Keratinocyte (primary cell): Measurements from ENCODE around the gene SS18. TPM values are rescaled to one million over a fixed set of nuclear protein-coding genes. Genes with fewer than 3 reads are reported as not detected.
"Not testable (repeated sequence)": the region's sequence is repeated elsewhere in the genome, so short reads cannot be mapped to it uniquely, and the experiment has no call there.

ENCODE experiments used
- DNase-seq: peaks from one replicate; pipeline ENCODE4 v3.0.0-alpha.2; 2011; ENCODE audit warnings: low read depth, missing footprints, low spot score
- FAIRE-seq: peaks from 2 replicates; lab custom pipeline; 2011; peaks lifted over from hg19 to GRCh38; lab: Jason Lieb, UNC
- H2AFZ ChIP-seq: 2 replicates; pipeline ENCODE4 v1.6.0; 2012; ENCODE audit warnings: low read length, control low read depth, inconsistent platforms; ENCODE audit not compliant: control insufficient read depth
- H3K27ac ChIP-seq: 2 replicates; pipeline ENCODE4 v1.5.1; 2011; ENCODE audit warnings: low read length; ENCODE audit not compliant: control insufficient read depth, insufficient read depth
- H3K27me3 ChIP-seq: 3 replicates; pipeline ENCODE4 v1.6.0; 2011; ENCODE audit warnings: low read length; ENCODE audit not compliant: control insufficient read depth, insufficient read depth; ENCODE audit errors: extremely low read depth
- H3K36me3 ChIP-seq, 2 experiments: 2 replicates in 1 of 2; 3 replicates in 1 of 2; pipeline ENCODE4 v1.5.1; 2011; ENCODE audit warnings: low read length in 2 of 2, mild to moderate bottlenecking in 1 of 2; ENCODE audit not compliant: control insufficient read depth in 2 of 2, insufficient read depth in 2 of 2; ENCODE audit errors: extremely low read depth in 1 of 2
- H3K4me1 ChIP-seq: 3 replicates; pipeline ENCODE4 v1.5.1; 2011; ENCODE audit warnings: low read length; ENCODE audit not compliant: control insufficient read depth, insufficient read depth; ENCODE audit errors: extremely low read depth
- H3K4me2 ChIP-seq: 3 replicates; pipeline ENCODE4 v1.6.0; 2011; ENCODE audit warnings: low read depth, low read length; ENCODE audit not compliant: control insufficient read depth, insufficient read depth; ENCODE audit errors: extremely low read depth
- H3K4me3 ChIP-seq, 3 experiments: fragments of 200-600 bp in 1 of 3; sonication (generic) in 1 of 3; 2 replicates in 2 of 3; 3 replicates in 1 of 3; pipeline ENCODE4 v1.5.1; 2011 to 2016; ENCODE audit warnings: low read length in 3 of 3, mild to moderate bottlenecking in 3 of 3, control low read depth in 2 of 3, inconsistent platforms in 1 of 3, low read depth in 1 of 3, mixed read lengths in 1 of 3, mixed run types in 1 of 3, moderate library complexity in 1 of 3; ENCODE audit not compliant: control insufficient read depth in 2 of 3, insufficient read depth in 2 of 3; ENCODE audit errors: extremely low read depth in 1 of 3
- H3K79me2 ChIP-seq: 2 replicates; pipeline ENCODE4 v1.6.0; 2012; ENCODE audit warnings: low read length; ENCODE audit not compliant: control insufficient read depth, insufficient read depth
- H3K9ac ChIP-seq: 3 replicates; pipeline ENCODE4 v1.6.0; 2011; ENCODE audit warnings: low read length; ENCODE audit not compliant: control insufficient read depth, insufficient read depth; ENCODE audit errors: extremely low read depth
- H3K9me1 ChIP-seq: 3 replicates; pipeline ENCODE4 v1.6.0; 2011; ENCODE audit warnings: low read length; ENCODE audit not compliant: control insufficient read depth, insufficient read depth; ENCODE audit errors: extremely low read depth
- H3K9me3 ChIP-seq: 2 replicates; pipeline ENCODE4 v1.5.1; 2012; ENCODE audit warnings: low read depth, low read length; ENCODE audit not compliant: control insufficient read depth
- H4K20me1 ChIP-seq: 3 replicates; pipeline ENCODE4 v1.6.0; 2011; ENCODE audit warnings: low read length; ENCODE audit not compliant: control insufficient read depth, insufficient read depth; ENCODE audit errors: extremely low read depth
- CTCF ChIP-seq, 3 experiments: IDR thresholded peaks in 1 of 3; conservative IDR thresholded peaks in 1 of 3; optimal IDR thresholded peaks in 1 of 3; 2 replicates in 2 of 3; 3 replicates in 1 of 3; pipeline versions ENCODE3 to v1.5.1; 2011; ENCODE audit warnings: low read length in 3 of 3, mild to moderate bottlenecking in 3 of 3, moderate library complexity in 2 of 3, control low read depth in 1 of 3, inconsistent platforms in 1 of 3; ENCODE audit not compliant: insufficient read depth in 2 of 3; ENCODE audit errors: extremely low read depth in 1 of 3
- EZH2 ChIP-seq: IDR thresholded peaks from one replicate; pipeline ENCODE4 v1.6.1; 2012; ENCODE audit warnings: inconsistent platforms, mild to moderate bottlenecking, low read length, moderate library complexity
- dilution Hi-C: fragments of 300-500 bp; cut with MboI; formaldehyde crosslinking; loops from one replicate; pipeline ENCODE4 v1.7.0; 2020; ENCODE audit warnings: low sequenced_read_pairs; ENCODE audit not compliant: extremely low pct_ligation_motif_present
- polyA plus RNA-seq, 5 experiments: library from polyadenylated mRNA; depleted of rRNA in 3 of 5; stranded (reverse) in 3 of 5; stranded (forward) in 1 of 5; unstranded in 1 of 5; fragments of >200 nt; gene quantifications; 1 replicate in 1 of 5; 2 replicates in 3 of 5; 3 replicates in 1 of 5; pipeline versions ENCODE4 v1.2.1 to v1.2.3, GENCODE V29; 2011 to 2012; ENCODE audit warnings: missing spikeins in 2 of 5, low read depth in 1 of 5, low replicate concordance in 1 of 5

SS18 gene
- polyA plus RNA-seq, 1 donor (not counting 4 experiments of a cell fraction or from before 2014, with no cell fraction given) = 140 TPM

GRCh38 chr18:26134107-26134506 is 43.7 kb upstream of the SS18 start:
- dilution Hi-C loops = no loop called here
- H3K4me3 ChIP-seq = no peak overlapping the region

GRCh38 chr18:26133652-26134051 is 43.2 kb upstream of the SS18 start, which contains the start of gene PSMA8:
Gene PSMA8 (plus strand): TSS chr18:26133869. CDS start chr18:26133966, 97 bp downstream.
- Histone ChIP-seq H3K9me1 (no peaks in the 10 kb centered on the region), H4K20me1 (no peaks in the 10 kb centered on the region), H3K27ac (no peak within 1 kb of the TSS), H3K27me3 (no peaks in the 10 kb centered on the region), H3K9me3 (no peaks in the 10 kb centered on the region), H2AFZ (no peak within 1 kb of the TSS), H3K4me2 (no peak within 1 kb of the TSS), H3K9ac (no peak within 1 kb of the TSS), H3K79me2 (no peaks in the 10 kb centered on the region), H3K36me3 (no peaks in the 10 kb centered on the region), H3K4me3 (no peak within 1 kb of the TSS), H3K4me1 (no peaks in the 10 kb centered on the region)
- dilution Hi-C loops = no loop called here
- DNase-seq (no peak), FAIRE-seq (no peak)
- TF ChIP-seq CTCF (optimal IDR thresholded peaks at IDR 0.05 in 1 of 3, IDR thresholded peaks at IDR 0.05 in 1 of 3, conservative IDR thresholded peaks at IDR 0.05 in 1 of 3; ENCODE audit: extremely low read depth in 1 of 3, insufficient read depth in 2 of 3, low read length in 3 of 3) = no peak
- no peak for TF ChIP-seq EZH2

More at GRCh38 chr18:26134107-26134506, 43.7 kb upstream of the SS18 start:
- no peaks in the 10 kb centered on the region for H3K9me3 ChIP-seq
- H3K27me3 ChIP-seq = no peaks in the 10 kb centered on the region
- no peaks in the 10 kb centered on the region for H3K4me1 ChIP-seq
- no peaks in the 10 kb centered on the region for H3K9me1 ChIP-seq
- no peak overlapping the region for H3K9ac ChIP-seq
- DNase-seq = no peak
- FAIRE-seq = no peak
- H3K36me3 ChIP-seq = no peaks in the 10 kb centered on the region
- no peak for TF ChIP-seq EZH2
- TF ChIP-seq CTCF (optimal IDR thresholded peaks at IDR 0.05 in 1 of 3, IDR thresholded peaks at IDR 0.05 in 1 of 3, conservative IDR thresholded peaks at IDR 0.05 in 1 of 3; ENCODE audit: extremely low read depth in 1 of 3, insufficient read depth in 2 of 3, low read length in 3 of 3) = no peak
- no peak overlapping the region for H3K4me2 ChIP-seq
- no peaks in the 10 kb centered on the region for H4K20me1 ChIP-seq
- no peak overlapping the region for H2AFZ ChIP-seq
- H3K79me2 ChIP-seq = no peaks in the 10 kb centered on the region
- no peak overlapping the region for H3K27ac ChIP-seq

GRCh38 chr18:26128192-26128591 is 37.8 kb upstream of the SS18 start:
- dilution Hi-C loops = not testable (repeated sequence)

More at GRCh38 chr18:26128192-26128591, 37.8 kb upstream of the SS18 start:
- H3K4me2 ChIP-seq, DNase-seq, H3K4me3 ChIP-seq, H3K9me3 ChIP-seq, H3K9ac ChIP-seq, H3K4me1 ChIP-seq, H3K27ac ChIP-seq, FAIRE-seq, H3K79me2 ChIP-seq, H2AFZ ChIP-seq, H4K20me1 ChIP-seq, H3K27me3 ChIP-seq, H3K9me1 ChIP-seq, H3K36me3 ChIP-seq: not testable (repeated sequence)
